Measurements from ENCODE around the gene SLC30A7. TPM values are rescaled to one million over a fixed set of nuclear protein-coding genes. Genes with fewer than 3 reads are reported as not detected.
"Not testable (repeated sequence)": the region's sequence is repeated elsewhere in the genome, so short reads cannot be mapped to it uniquely, and the experiment has no call there.

SLC30A7 gene
- total and polyA plus RNA-seq, 7 donors, result 1.0 to 5.7 (median 4.8) TPM

DNA sequence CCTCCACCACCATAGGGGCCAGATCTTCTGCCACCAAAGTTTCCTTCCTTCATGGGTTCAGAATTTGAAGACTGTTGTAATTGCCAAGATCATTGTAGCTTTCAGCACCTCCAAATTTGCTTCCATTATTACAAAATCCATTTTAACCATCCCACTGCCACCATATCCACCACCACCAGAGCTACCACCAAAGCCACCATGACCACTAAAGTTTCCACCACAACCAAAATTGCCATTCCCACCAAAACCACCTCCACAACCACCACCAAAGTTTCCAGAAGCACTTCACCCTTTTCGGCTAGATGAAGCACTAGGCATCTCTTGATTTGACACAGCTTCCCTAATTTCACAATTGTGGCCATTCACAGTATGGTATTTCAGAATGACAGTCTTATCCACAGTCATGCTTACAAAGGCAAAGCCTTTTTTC lies 45.2 kb downstream of the SLC30A7 start:
- Histone ChIP-seq H3K36me3 (ENCODE audit: insufficient read depth in 1 of 2, low read depth in 1 of 2) (peaks cover 4 to 17% of the 10 kb centered on the region in 2 donors), H3K4me1 (no peaks in the 10 kb centered on the region), H3K4me3 (no peak overlapping the region), H3K9me3 (no peaks in the 10 kb centered on the region), H3K27ac (no peak overlapping the region), H3K27me3 (ENCODE audit: insufficient read depth in 3 of 3, low read length in 2 of 3) (no peaks in the 10 kb centered on the region)
- intact Hi-C loops (cut with DNase I), result no loop called here
- DNase-seq (no peak), ATAC-seq (no peak)
- WGBS, 3 donors, result 95 to 96% (median 96%) methylated on average over 1 of the region's 1 CpG
- TF ChIP-seq CTCF (IDR thresholded peaks at IDR 0.05), result no peak

DNA sequence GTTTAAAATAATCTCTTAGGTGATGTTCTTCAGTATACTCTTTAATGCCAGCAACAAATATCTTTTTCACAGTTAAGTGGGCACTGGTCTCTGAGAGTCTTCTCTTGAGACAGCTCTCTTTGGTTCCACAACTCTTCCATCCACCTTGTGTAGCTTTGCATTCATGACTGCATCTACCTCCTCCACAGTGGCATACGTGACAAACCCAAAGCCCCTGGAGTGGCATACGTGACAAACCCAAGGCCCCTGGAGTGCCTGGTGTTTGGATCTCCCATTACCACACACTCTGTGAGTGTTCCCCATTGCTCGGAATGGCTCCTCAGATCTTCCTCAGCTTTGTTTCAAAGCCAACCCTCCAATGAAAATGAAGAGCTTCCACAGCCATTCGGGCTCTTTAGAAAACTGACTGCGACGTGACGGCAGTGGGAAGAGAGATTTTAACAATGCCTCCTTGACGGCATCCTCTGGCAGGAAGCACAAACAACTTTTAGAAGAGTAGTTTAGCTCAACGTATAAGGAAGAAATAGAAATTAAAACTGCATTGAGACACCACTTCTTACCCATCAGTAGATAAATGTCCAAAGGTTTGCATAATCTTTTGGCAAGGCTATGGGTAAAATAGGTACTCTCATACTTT lies 45.8 kb downstream of the SLC30A7 start:
- intact Hi-C loops (cut with DNase I), result no loop called here
- H3K27me3 ChIP-seq (ENCODE audit: insufficient read depth in 3 of 3, low read length in 2 of 3), result no peaks in the 10 kb centered on the region
- ATAC-seq (no peak), DNase-seq (no peak)
- no peaks in the 10 kb centered on the region for H3K9me3 ChIP-seq
- peaks cover 4 to 17% of the 10 kb centered on the region in 2 donors for H3K36me3 ChIP-seq (ENCODE audit: insufficient read depth in 1 of 2, low read depth in 1 of 2)
- no peak for TF ChIP-seq CTCF (IDR thresholded peaks at IDR 0.05)
- no peak overlapping the region for H3K4me3 ChIP-seq
- no peak overlapping the region for H3K27ac ChIP-seq
- WGBS, 3 donors, result 92 to 97% (median 93%) methylated on average over 9 of the region's 9 CpGs
- H3K4me1 ChIP-seq, result no peaks in the 10 kb centered on the region

GRCh38 chr1:100942304-100943046 lies 46.6 kb downstream of the SLC30A7 start:
- Histone ChIP-seq H3K36me3 (ENCODE audit: insufficient read depth in 1 of 2, low read depth in 1 of 2) (peaks cover 4 to 17% of the 10 kb centered on the region in 2 donors), H3K9me3 (no peaks in the 10 kb centered on the region), H3K4me1 (no peaks in the 10 kb centered on the region), H3K4me3 (no peak overlapping the region), H3K27me3 (ENCODE audit: insufficient read depth in 3 of 3, low read length in 2 of 3) (no peaks in the 10 kb centered on the region), H3K27ac (no peak overlapping the region)
- 85 to 89% (median 87%) methylated on average over 2 of the region's 2 CpGs for WGBS, 3 donors
- intact Hi-C loops (cut with DNase I), result no loop called here
- no peak for TF ChIP-seq CTCF (IDR thresholded peaks at IDR 0.05)
- ATAC-seq, result no peak
- no peak for DNase-seq

- H3K36me3 ChIP-seq (ENCODE audit: insufficient read depth in 1 of 2, low read depth in 1 of 2), result peaks cover 4 to 17% of the 10 kb centered on the region in 2 donors
- intact Hi-C loops (cut with DNase I), result no loop called here
- no peak for TF ChIP-seq CTCF (IDR thresholded peaks at IDR 0.05)
- 97% methylated on average over 1 of the region's 1 CpG for WGBS, 3 donors
- H3K27ac ChIP-seq, result no peak overlapping the region
- no peaks in the 10 kb centered on the region for H3K4me1 ChIP-seq
- H3K4me3 ChIP-seq, result no peak overlapping the region
- ATAC-seq (no peak), DNase-seq (no peak)
- H3K27me3 ChIP-seq (ENCODE audit: insufficient read depth in 3 of 3, low read length in 2 of 3), result no peaks in the 10 kb centered on the region
- H3K9me3 ChIP-seq, result no peaks in the 10 kb centered on the region
Measured at GRCh38 chr1:100943533-100943932, 47.6 kb downstream of the SLC30A7 start.

DNA sequence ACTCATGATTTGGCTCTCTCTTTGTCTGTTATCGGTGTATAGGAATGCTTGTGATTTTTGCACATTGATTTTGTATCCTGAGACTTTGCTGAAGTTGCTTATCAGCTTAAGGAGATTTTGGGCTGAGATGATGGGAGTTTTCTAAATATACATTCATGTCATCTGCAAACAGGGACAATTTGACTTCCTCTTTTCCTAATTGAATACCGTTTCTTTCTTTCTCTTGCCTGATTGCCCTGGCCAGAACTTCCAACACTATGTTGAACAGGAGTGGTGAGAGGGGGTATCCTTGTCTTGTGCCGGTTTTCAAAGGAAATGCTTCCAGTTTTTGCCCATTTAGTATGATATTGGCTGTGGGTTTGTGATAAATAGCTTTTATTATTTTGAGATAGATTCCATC lies 50.2 kb downstream of the SLC30A7 start:
- intact Hi-C loops (cut with DNase I); H3K9me3 ChIP-seq; H3K4me1 ChIP-seq; H3K27me3 ChIP-seq (ENCODE audit: insufficient read depth in 3 of 3, low read length in 2 of 3); H3K27ac ChIP-seq; DNase-seq; H3K4me3 ChIP-seq; ATAC-seq: not testable (repeated sequence)
- WGBS, 3 donors, result 93 to 96% (median 94%) methylated on average over 3 of the region's 3 CpGs
- H3K36me3 ChIP-seq (ENCODE audit: insufficient read depth in 1 of 2, low read depth in 1 of 2), result peaks cover 0 to 11% of the 10 kb centered on the region in 2 donors

DNA sequence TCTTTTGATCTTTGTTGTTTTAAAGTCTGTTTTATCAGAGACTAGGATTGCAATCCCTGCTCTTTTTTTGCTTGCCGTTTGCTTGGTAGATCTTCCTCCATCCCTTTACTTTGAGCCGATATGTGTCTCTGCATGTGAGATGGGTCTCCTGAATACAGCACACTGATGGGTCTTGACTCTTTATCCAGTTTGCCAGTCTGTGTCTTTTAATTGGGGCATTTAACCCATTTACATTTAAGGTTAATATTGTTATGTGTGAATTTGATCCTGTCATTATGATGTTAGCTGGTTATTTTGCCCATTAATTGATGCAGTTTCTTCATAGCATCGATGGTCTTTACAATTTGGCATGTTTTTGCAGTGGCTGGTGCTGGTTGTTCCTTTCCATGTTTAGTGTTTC lies 51.9 kb downstream of the SLC30A7 start:
- H3K4me3 ChIP-seq; DNase-seq; intact Hi-C loops (cut with DNase I); H3K27me3 ChIP-seq (ENCODE audit: insufficient read depth in 3 of 3, low read length in 2 of 3); H3K4me1 ChIP-seq; H3K9me3 ChIP-seq; ATAC-seq; H3K27ac ChIP-seq; H3K36me3 ChIP-seq (ENCODE audit: insufficient read depth in 1 of 2, low read depth in 1 of 2): not testable (repeated sequence)
- WGBS, 3 donors, result 96 to 99% (median 96%) methylated on average over 3 of the region's 3 CpGs

GRCh38 chr1:100948721-100949405 lies 53.0 kb downstream of the SLC30A7 start:
- H3K4me1 ChIP-seq; H3K27ac ChIP-seq; H3K27me3 ChIP-seq (ENCODE audit: insufficient read depth in 3 of 3, low read length in 2 of 3); H3K4me3 ChIP-seq; ATAC-seq; DNase-seq; H3K9me3 ChIP-seq; H3K36me3 ChIP-seq (ENCODE audit: insufficient read depth in 1 of 2, low read depth in 1 of 2); intact Hi-C loops (cut with DNase I): not testable (repeated sequence)
- WGBS, 3 donors, result 95 to 99% (median 96%) methylated on average over 7 of the region's 7 CpGs
